Measurements from ENCODE around the gene WSB1.

WSB1 gene

GRCh38 chr17:27339836-27340550 is 46.1 kb downstream of the WSB1 start:
- no peak for DNase-seq

- DNase-seq = no peak
These were observed 46.7 kb downstream of the WSB1 start for GRCh38 chr17:27340575-27340974.

- peak; percentile 57 for DNase-seq
These were observed 47.1 kb downstream of the WSB1 start for GRCh38 chr17:27341041-27341471.

GRCh38 chr17:27342059-27342458 is 48.1 kb downstream of the WSB1 start:
- no peak for DNase-seq

GRCh38 chr17:27343294-27343693 is 49.4 kb downstream of the WSB1 start:
- no peak for DNase-seq

GRCh38 chr17:27343977-27344607 is 50.2 kb downstream of the WSB1 start:
- DNase-seq = no peak

GRCh38 chr17:27345141-27345904 is 51.4 kb downstream of the WSB1 start:
- DNase-seq = peak; percentile 76

- no peak for DNase-seq
These were observed 52.5 kb downstream of the WSB1 start for GRCh38 chr17:27346228-27346899.

GRCh38 chr17:27348196-27348595 is 54.3 kb downstream of the WSB1 start:
- no peak for DNase-seq

GRCh38 chr17:27349540-27350021 is 55.7 kb downstream of the WSB1 start:
- DNase-seq = no peak

GRCh38 chr17:27351759-27352158 is 57.8 kb downstream of the WSB1 start:
- DNase-seq = no peak

GRCh38 chr17:27352448-27353032 is 58.6 kb downstream of the WSB1 start:
- no peak for DNase-seq

GRCh38 chr17:27353033-27353460 is 59.1 kb downstream of the WSB1 start:
- DNase-seq = no peak

GRCh38 chr17:27353461-27354050 is 59.6 kb downstream of the WSB1 start:
- DNase-seq = peak; percentile 94

GRCh38 chr17:27354051-27354490 is 60.2 kb downstream of the WSB1 start:
- no peak for DNase-seq

- no peak for DNase-seq
These were observed 60.7 kb downstream of the WSB1 start for GRCh38 chr17:27354491-27355081.

GRCh38 chr17:27355419-27355818 is 61.5 kb downstream of the WSB1 start:
- DNase-seq = no peak

- DNase-seq = no peak
These were observed 62.3 kb downstream of the WSB1 start for GRCh38 chr17:27356091-27356705.

GRCh38 chr17:27357236-27357635 is 63.3 kb downstream of the WSB1 start:
- DNase-seq = no peak

- DNase-seq = no peak
These were observed 66.6 kb downstream of the WSB1 start for GRCh38 chr17:27360507-27360906.

GRCh38 chr17:27361695-27362094 is 67.8 kb downstream of the WSB1 start:
- no peak for DNase-seq

Data from left hindlimb (tissue), 1 donor.